Fibroblast of the aortic adventitia (primary cell): Measurements from ENCODE around the gene SLC17A1. TPM values are rescaled to one million over a fixed set of nuclear protein-coding genes. Genes with fewer than 3 reads are reported as not detected.

Experiments used
- DNase-seq: peaks from one replicate; pipeline ENCODE4 v3.0.0-alpha.2; 2010; ENCODE audit warnings: low read depth
- H3K4me3 ChIP-seq: 2 replicates; pipeline ENCODE4 v1.5.1; 2011; ENCODE audit warnings: low read depth, mild to moderate bottlenecking, control low read depth, low read length, moderate library complexity
- CTCF ChIP-seq: IDR thresholded peaks from 2 replicates; pipeline ENCODE4 v1.5.1; 2011; ENCODE audit warnings: mild to moderate bottlenecking, low read length, control low read depth, inconsistent platforms; ENCODE audit not compliant: insufficient read depth
- total RNA-seq: library from RNA; depleted of rRNA; stranded (reverse); fragments of >200 nt; gene quantifications from 2 replicates; pipeline ENCODE4 v1.2.3, GENCODE V29; 2012; ENCODE audit warnings: low replicate concordance

SLC17A1 gene
- not detected in 2 replicates for total RNA-seq

GRCh38 chr6:25831532-25832306 is at the start of gene SLC17A1:
SLC17A1 (minus strand) TSS chr6:25832052; CDS start chr6:25830557, 1,495 bp downstream.
- no peak within 1 kb of the TSS for H3K4me3 ChIP-seq
- TF ChIP-seq CTCF = no peak

GRCh38 chr6:25880601-25881000 is 48.7 kb upstream of the SLC17A1 start:
- no peak overlapping the region for H3K4me3 ChIP-seq
- no peak for TF ChIP-seq CTCF
- no peak for DNase-seq

More at GRCh38 chr6:25831532-25832306, at the start of gene SLC17A1:
- DNase-seq = no peak

GRCh38 chr6:25878721-25879322 is 47.0 kb upstream of the SLC17A1 start:
- DNase-seq = no peak
- TF ChIP-seq CTCF = no peak
- H3K4me3 ChIP-seq = no peak overlapping the region

- H3K4me3 ChIP-seq = no peak overlapping the region
- no peak for TF ChIP-seq CTCF
- DNase-seq = no peak
Measured at GRCh38 chr6:25875926-25876602, 44.2 kb upstream of the SLC17A1 start.

GRCh38 chr6:25875563-25875905 is 43.7 kb upstream of the SLC17A1 start:
- no peak for DNase-seq
- H3K4me3 ChIP-seq = no peak overlapping the region
- no peak for TF ChIP-seq CTCF

GRCh38 chr6:25874822-25875562 is 43.1 kb upstream of the SLC17A1 start:
- no peak overlapping the region for H3K4me3 ChIP-seq
- no peak for DNase-seq
- TF ChIP-seq CTCF = no peak
